Measurements from ENCODE around the gene IL10RB.

GRCh38 chr21:33312121-33312520 lies 46.0 kb downstream of the IL10RB start:
- TF ChIP-seq, protein P1, sequence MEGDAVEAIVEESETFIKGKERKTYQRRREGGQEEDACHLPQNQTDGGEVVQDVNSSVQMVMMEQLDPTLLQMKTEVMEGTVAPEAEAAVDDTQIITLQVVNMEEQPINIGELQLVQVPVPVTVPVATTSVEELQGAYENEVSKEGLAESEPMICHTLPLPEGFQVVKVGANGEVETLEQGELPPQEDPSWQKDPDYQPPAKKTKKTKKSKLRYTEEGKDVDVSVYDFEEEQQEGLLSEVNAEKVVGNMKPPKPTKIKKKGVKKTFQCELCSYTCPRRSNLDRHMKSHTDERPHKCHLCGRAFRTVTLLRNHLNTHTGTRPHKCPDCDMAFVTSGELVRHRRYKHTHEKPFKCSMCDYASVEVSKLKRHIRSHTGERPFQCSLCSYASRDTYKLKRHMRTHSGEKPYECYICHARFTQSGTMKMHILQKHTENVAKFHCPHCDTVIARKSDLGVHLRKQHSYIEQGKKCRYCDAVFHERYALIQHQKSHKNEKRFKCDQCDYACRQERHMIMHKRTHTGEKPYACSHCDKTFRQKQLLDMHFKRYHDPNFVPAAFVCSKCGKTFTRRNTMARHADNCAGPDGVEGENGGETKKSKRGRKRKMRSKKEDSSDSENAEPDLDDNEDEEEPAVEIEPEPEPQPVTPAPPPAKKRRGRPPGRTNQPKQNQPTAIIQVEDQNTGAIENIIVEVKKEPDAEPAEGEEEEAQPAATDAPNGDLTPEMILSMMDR (IDR thresholded peaks at IDR 0.05) = no peak
- TF ChIP-seq POLR2A (IDR thresholded peaks at IDR 0.05) = no peak
